Fibroblast of lung (primary cell): Measurements from ENCODE around the gene CARS2. TPM values are rescaled to one million over a fixed set of nuclear protein-coding genes. Genes with fewer than 3 reads are reported as not detected.

Experiments used
- DNase-seq, 2 donors: peaks; one replicate each; pipeline versions ENCODE4 v3.0.0 to v3.0.0-alpha.2; 2010; ENCODE audit warnings: low read depth in 2 of 2
- H2AFZ ChIP-seq: 2 replicates; pipeline ENCODE4 v1.5.1; 2012; ENCODE audit warnings: low read length, control low read depth, inconsistent platforms
- H3K27ac ChIP-seq: 2 replicates; pipeline ENCODE4 v1.5.1; 2011; ENCODE audit warnings: low read length, control low read depth; ENCODE audit not compliant: insufficient read depth
- H3K27me3 ChIP-seq: 2 replicates; pipeline ENCODE4 v1.5.1; 2011; ENCODE audit warnings: mild to moderate bottlenecking, low read length; ENCODE audit not compliant: control insufficient read depth, insufficient read depth
- H3K36me3 ChIP-seq: 2 replicates; pipeline ENCODE4 v1.5.1; 2011; ENCODE audit warnings: low read length; ENCODE audit not compliant: control insufficient read depth, insufficient read depth
- H3K4me1 ChIP-seq: 2 replicates; pipeline ENCODE4 v1.5.1; 2011; ENCODE audit warnings: low read length; ENCODE audit not compliant: control insufficient read depth, insufficient read depth; ENCODE audit errors: extremely low read depth
- H3K4me2 ChIP-seq: 2 replicates; pipeline ENCODE4 v1.5.1; 2011; ENCODE audit warnings: low read length, control low read depth; ENCODE audit not compliant: insufficient read depth; ENCODE audit errors: extremely low read depth
- H3K4me3 ChIP-seq, 4 experiments: fragments of 200-600 bp in 1 of 4; sonication (generic) in 1 of 4; replicated peaks in 1 of 4; 2 replicates each; pipeline ENCODE4 v1.5.1; 2011 to 2016; ENCODE audit warnings: low read length in 4 of 4, low read depth in 3 of 4, mild to moderate bottlenecking in 3 of 4, control low read depth in 2 of 4, inconsistent platforms in 1 of 4, mixed read lengths in 1 of 4; ENCODE audit not compliant: insufficient read depth in 1 of 4; ENCODE audit errors: control extremely low read depth in 1 of 4
- H3K79me2 ChIP-seq: 2 replicates; pipeline ENCODE4 v1.5.1; 2012; ENCODE audit warnings: mild to moderate bottlenecking, low read length, inconsistent platforms; ENCODE audit not compliant: control insufficient read depth, insufficient read depth
- H3K9ac ChIP-seq: 2 replicates; pipeline ENCODE4 v1.5.1; 2011; ENCODE audit warnings: mild to moderate bottlenecking, low read length, control low read depth; ENCODE audit not compliant: insufficient read depth
- H3K9me3 ChIP-seq: 2 replicates; pipeline ENCODE4 v1.5.1; 2012; ENCODE audit warnings: low read depth, low read length; ENCODE audit not compliant: control insufficient read depth, insufficient read depth
- H4K20me1 ChIP-seq: 2 replicates; pipeline ENCODE4 v1.5.1; 2011; ENCODE audit warnings: low read length; ENCODE audit not compliant: control insufficient read depth, insufficient read depth; ENCODE audit errors: extremely low read depth
- CTCF ChIP-seq, 2 donors: IDR thresholded peaks in 1 of 2; conservative IDR thresholded peaks in 1 of 2; 1 replicate in 1 of 2; 2 replicates in 1 of 2; pipeline ENCODE4 v1.5.1; 2011 to 2012; ENCODE audit warnings: low read length in 2 of 2, control low read depth in 1 of 2, inconsistent platforms in 1 of 2, low read depth in 1 of 2, mild to moderate bottlenecking in 1 of 2
- EZH2 ChIP-seq: IDR thresholded peaks from 2 replicates; pipeline ENCODE4 v1.5.1; 2012; ENCODE audit warnings: low read length, control low read depth, mild to moderate bottlenecking; ENCODE audit errors: missing control alignments
- polyA plus RNA-seq, 2 donors: library from polyadenylated mRNA; depleted of rRNA in 1 of 2; stranded (reverse) in 1 of 2; unstranded in 1 of 2; fragments of >200 nt; gene quantifications; 2 replicates each; pipeline ENCODE4 v1.2.1, GENCODE V29; 2011 to 2012; ENCODE audit warnings: missing spikeins in 1 of 2
- total RNA-seq: library from RNA; depleted of rRNA; stranded (reverse); fragments of >200 nt; gene quantifications from 2 replicates; pipeline ENCODE4 v1.2.1, GENCODE V29; 2014

Gene CARS2
- total and polyA plus RNA-seq, 2 donors (not counting 1 experiment from before 2014, with no cell fraction given): 64.7 to 127 TPM

DNA sequence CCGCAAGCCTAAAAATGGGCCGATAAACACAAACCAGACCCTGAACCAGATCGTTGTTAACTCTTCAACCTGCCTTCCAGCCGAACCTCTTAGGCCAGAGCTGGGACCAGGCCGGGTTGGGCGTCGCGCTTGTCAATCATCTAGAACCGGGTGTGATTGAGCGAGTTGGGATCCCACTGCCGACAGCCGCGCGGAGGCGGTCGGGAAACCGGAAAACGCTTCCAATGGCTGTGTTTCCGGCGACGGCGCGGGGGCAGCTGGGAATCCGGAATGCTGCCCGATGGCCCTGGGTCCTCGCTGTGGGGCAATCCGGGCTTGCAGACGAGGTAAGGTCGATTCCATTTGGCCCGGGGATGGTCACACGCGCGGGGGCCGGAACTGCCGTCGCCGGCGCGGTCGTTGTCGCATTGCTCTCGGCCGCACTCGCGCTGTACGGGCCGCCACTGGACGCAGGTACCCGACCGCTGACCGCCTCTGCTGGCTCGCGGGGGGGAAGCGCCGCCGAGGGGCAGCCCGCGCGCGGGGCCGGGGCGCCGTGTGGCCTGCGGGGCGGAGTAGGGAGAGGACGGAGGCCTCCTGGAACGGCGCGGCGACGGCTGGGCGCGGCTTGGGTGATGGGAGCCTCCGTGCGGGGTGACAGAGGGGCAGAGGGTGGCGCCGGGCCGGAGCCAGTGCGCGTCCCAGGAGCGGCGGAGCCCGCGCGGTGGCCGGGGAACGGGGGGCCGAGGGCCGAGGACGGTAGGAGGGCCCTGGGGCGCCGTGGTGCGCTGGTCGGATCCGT lies 90.4 kb downstream of the CARS2 start, which contains the start of gene NAXD:
TSS of gene NAXD (plus strand) at position 224 of the 781 bp plus-strand sequence. CDS start at position 281, 57 bp downstream.
- Histone ChIP-seq H3K4me3 (peak within 1 kb of the TSS; percentile 68 to 84 (median 79)), H3K4me1 (peaks cover 10% of the 10 kb centered on the region), H3K9me3 (no peaks in the 10 kb centered on the region), H3K36me3 (no peaks in the 10 kb centered on the region), H3K79me2 (peaks cover 50% of the 10 kb centered on the region), H2AFZ (peak within 1 kb of the TSS; percentile 93), H3K27me3 (no peaks in the 10 kb centered on the region), H3K27ac (peak within 1 kb of the TSS; percentile 93), H3K4me2 (peak within 1 kb of the TSS; percentile 79), H4K20me1 (peaks cover 2% of the 10 kb centered on the region), H3K9ac (peak within 1 kb of the TSS; percentile 95)
- DNase-seq: peak; percentile 94 to 96
- TF ChIP-seq EZH2 (no peak), CTCF (conservative IDR thresholded peaks at IDR 0.05 in 1 of 2, IDR thresholded peaks at IDR 0.05 in 1 of 2; ENCODE audit: low read depth in 1 of 2, low read length in 2 of 2) (no peak)

GRCh38 chr13:110615005-110615321 lies 91.0 kb downstream of the CARS2 start:
- H2AFZ ChIP-seq: peak overlapping the region; percentile 93
- peaks cover 46% of the 10 kb centered on the region for H3K79me2 ChIP-seq
- H4K20me1 ChIP-seq: peaks cover 2% of the 10 kb centered on the region
- DNase-seq: no peak
- peak overlapping the region; percentile 68 to 84 (median 79) for H3K4me3 ChIP-seq
- H3K4me1 ChIP-seq: peaks cover 10% of the 10 kb centered on the region
- no peaks in the 10 kb centered on the region for H3K9me3 ChIP-seq
- H3K4me2 ChIP-seq: peak overlapping the region; percentile 79
- no peak overlapping the region for H3K9ac ChIP-seq
- H3K27ac ChIP-seq: peak overlapping the region; percentile 93
- TF ChIP-seq EZH2 (no peak), CTCF (conservative IDR thresholded peaks at IDR 0.05 in 1 of 2, IDR thresholded peaks at IDR 0.05 in 1 of 2; ENCODE audit: low read depth in 1 of 2, low read length in 2 of 2) (no peak)
- H3K27me3 ChIP-seq: no peaks in the 10 kb centered on the region
- H3K36me3 ChIP-seq: no peaks in the 10 kb centered on the region

DNA sequence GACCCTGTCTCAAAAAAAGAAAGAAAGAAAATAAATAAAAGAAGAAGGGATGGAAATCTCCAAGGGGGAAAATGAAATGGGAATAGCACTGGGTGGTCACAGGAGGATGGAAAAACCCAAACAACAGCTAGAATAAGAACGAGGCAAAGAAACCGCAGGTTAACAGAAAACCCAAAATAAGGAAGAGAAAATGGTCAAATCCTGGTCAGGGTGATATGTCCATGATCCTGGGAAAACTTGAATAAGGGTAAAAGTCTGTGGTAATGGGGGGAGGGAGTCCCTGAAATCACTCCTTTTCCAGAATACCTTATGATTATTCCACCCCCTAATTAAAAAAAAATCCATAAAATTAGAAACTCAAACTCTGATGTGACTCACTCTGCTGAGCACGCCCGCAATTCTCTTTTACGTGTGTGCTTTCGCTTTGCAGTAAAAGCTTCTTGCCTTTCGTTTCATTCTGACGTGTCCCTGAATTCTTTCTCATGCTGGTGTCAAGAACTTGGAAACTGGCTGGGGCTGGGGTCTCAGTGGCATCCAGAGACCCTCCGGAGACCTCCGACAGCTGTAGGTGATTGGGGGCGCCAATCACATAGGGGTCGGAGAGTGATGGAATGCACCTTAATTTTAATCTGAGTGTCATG lies 94.8 kb downstream of the CARS2 start:
- Histone ChIP-seq H3K36me3 (no peaks in the 10 kb centered on the region), H3K4me3 (no peak overlapping the region), H2AFZ (no peak overlapping the region), H3K9me3 (no peaks in the 10 kb centered on the region), H3K4me1 (no peaks in the 10 kb centered on the region), H3K4me2 (no peak overlapping the region), H3K27me3 (no peaks in the 10 kb centered on the region), H4K20me1 (no peaks in the 10 kb centered on the region), H3K79me2 (peaks cover 7% of the 10 kb centered on the region), H3K27ac (no peak overlapping the region), H3K9ac (no peak overlapping the region)
- TF ChIP-seq CTCF (conservative IDR thresholded peaks at IDR 0.05 in 1 of 2, IDR thresholded peaks at IDR 0.05 in 1 of 2; ENCODE audit: low read depth in 1 of 2, low read length in 2 of 2): no peak
- TF ChIP-seq EZH2: no peak
- DNase-seq: peak; percentile 10 to 45
